Endothelial cell of umbilical vein (primary cell): ENCODE data around the gene TPGS2. TPM values are rescaled to one million over a fixed set of nuclear protein-coding genes. Genes with fewer than 3 reads are reported as not detected.

Experiments
- BruUV-seq: library from RNA; stranded (reverse); fragments of 400-500 nt; replicated peaks from 2 replicates; lab custom pipeline; 2021; lab: Mats Ljungman, UMichigan
- CTCF ChIA-PET: fragments of 300-600, 350-600 bp; sonication (Branson Sonifier 250); formaldehyde crosslinking; loops from one replicate; lab custom pipeline; 2021; ENCODE audit warnings: antibody characterized with exemption, inconsistent platforms; lab: Charles Lee
- POLR2A ChIA-PET: fragments of 300-600, 350-600 bp; sonication (Branson Sonifier 250); formaldehyde crosslinking; loops from one replicate; lab custom pipeline; 2021; ENCODE audit warnings: antibody characterized with exemption, inconsistent platforms; lab: Charles Lee
- DNase-seq: peaks from one replicate; pipeline ENCODE4 v3.0.0-alpha.2; 2011; ENCODE audit warnings: low read depth, low spot score
- FAIRE-seq: peaks from 2 replicates; lab custom pipeline; 2011; peaks lifted over from hg19 to GRCh38; lab: Jason Lieb, UNC
- H2AFZ ChIP-seq: 2 replicates; pipeline ENCODE4 v1.6.0; 2012; ENCODE audit warnings: low read depth, low read length, control low read depth, inconsistent platforms
- H3K27ac ChIP-seq: 2 replicates; pipeline ENCODE4 v1.5.1; 2011; ENCODE audit warnings: low read depth, mild to moderate bottlenecking, control low read depth, low read length, moderate library complexity; ENCODE audit not compliant: insufficient read depth
- H3K27me3 ChIP-seq, 2 experiments: 2 replicates each; pipeline versions ENCODE4 v1.6.0 to v1.6.1; 2011; ENCODE audit warnings: low read length in 2 of 2, mixed read lengths in 1 of 2; ENCODE audit not compliant: control insufficient read depth in 2 of 2, insufficient read depth in 2 of 2
- H3K36me3 ChIP-seq, 2 experiments: 2 replicates in 1 of 2; 3 replicates in 1 of 2; pipeline ENCODE4 v1.5.1; 2011; ENCODE audit warnings: low read length in 2 of 2, mild to moderate bottlenecking in 1 of 2, moderate library complexity in 1 of 2; ENCODE audit not compliant: control insufficient read depth in 2 of 2, insufficient read depth in 2 of 2; ENCODE audit errors: extremely low read depth in 1 of 2
- H3K4me1 ChIP-seq: 3 replicates; pipeline ENCODE4 v1.5.1; 2011; ENCODE audit warnings: mild to moderate bottlenecking, low read length; ENCODE audit not compliant: control insufficient read depth, insufficient read depth; ENCODE audit errors: extremely low read depth
- H3K4me2 ChIP-seq: 2 replicates; pipeline ENCODE4 v1.6.1; 2011; ENCODE audit warnings: low read length, control low read depth, mixed read lengths; ENCODE audit not compliant: insufficient read depth
- H3K4me3 ChIP-seq, 3 experiments: fragments of 200-600 bp in 1 of 3; sonication (generic), shearing (Covaris generic) in 1 of 3; replicated peaks in 1 of 3; 2 replicates each; pipeline ENCODE4 v1.5.1; 2011 to 2016; ENCODE audit warnings: control low read depth in 3 of 3, low read length in 3 of 3, mild to moderate bottlenecking in 2 of 3, inconsistent platforms in 1 of 3, low read depth in 1 of 3, moderate library complexity in 1 of 3; ENCODE audit not compliant: insufficient read depth in 1 of 3
- H3K79me2 ChIP-seq: 2 replicates; pipeline ENCODE4 v1.6.0; 2012; ENCODE audit warnings: low read length, inconsistent platforms; ENCODE audit not compliant: control insufficient read depth, insufficient read depth
- H3K9ac ChIP-seq: replicated peaks from 2 replicates; pipeline ENCODE3; 2011; ENCODE audit warnings: low read length, control low read depth; ENCODE audit not compliant: insufficient read depth; ENCODE audit errors: extremely low read depth
- H3K9me1 ChIP-seq: replicated peaks from 3 replicates; pipeline ENCODE4 v1.6.0; 2011; ENCODE audit warnings: mild to moderate bottlenecking, low read length; ENCODE audit not compliant: control insufficient read depth, insufficient read depth; ENCODE audit errors: extremely low read depth
- H3K9me3 ChIP-seq: replicated peaks from 2 replicates; pipeline ENCODE4 v1.5.1; 2012; ENCODE audit warnings: low read length, inconsistent platforms; ENCODE audit not compliant: control insufficient read depth, insufficient read depth
- H4K20me1 ChIP-seq: replicated peaks from 2 replicates; pipeline ENCODE3; 2011; ENCODE audit warnings: mild to moderate bottlenecking, low read length; ENCODE audit not compliant: control insufficient read depth, insufficient read depth; ENCODE audit errors: extremely low read depth
- EZH2 ChIP-seq: IDR thresholded peaks from 2 replicates; pipeline ENCODE4 v1.6.1; 2012; ENCODE audit warnings: borderline replicate concordance, low read depth, mild to moderate bottlenecking, moderate library complexity, low read length, inconsistent platforms; ENCODE audit not compliant: severe bottlenecking
- FOS ChIP-seq: IDR thresholded peaks from 2 replicates; pipeline ENCODE4 v1.6.1; 2011; ENCODE audit warnings: mild to moderate bottlenecking, low read length, moderate library complexity, borderline replicate concordance; ENCODE audit not compliant: insufficient read depth
- GATA2 ChIP-seq: IDR thresholded peaks from 2 replicates; pipeline ENCODE4 v1.7.0; 2011; ENCODE audit warnings: low read depth, mild to moderate bottlenecking, moderate library complexity, mixed read lengths, low read length; ENCODE audit not compliant: insufficient read length, insufficient read depth
- JUN ChIP-seq: IDR thresholded peaks from 2 replicates; pipeline ENCODE4 v1.6.1; 2011; ENCODE audit warnings: borderline replicate concordance, low read depth; ENCODE audit not compliant: insufficient read length, insufficient read depth
- MYC ChIP-seq: IDR thresholded peaks from one replicate; pipeline ENCODE4 v1.6.1; 2011; ENCODE audit warnings: mild to moderate bottlenecking, low read depth, low read length
- dilution Hi-C: fragments of 300-500 bp; cut with MboI; formaldehyde crosslinking; loops from one replicate; pipeline ENCODE4 v1.15.0; 2019; ENCODE audit warnings: low sequenced_read_pairs; ENCODE audit not compliant: extremely low pct_ligation_motif_present
- intact Hi-C: fragments of 100-400 bp; cut with micrococcal nuclease; formaldehyde crosslinking; loops from one replicate; pipeline ENCODE4 v1.10.0; 2022
- polyA plus RNA-seq, 4 experiments: library from polyadenylated mRNA; depleted of rRNA in 3 of 4; stranded (reverse) in 3 of 4; unstranded in 1 of 4; fragments of >200 nt; gene quantifications; 2 replicates each; pipeline versions ENCODE4 v1.2.1 to v1.2.3, GENCODE V29; 2011 to 2012; ENCODE audit warnings: missing spikeins in 1 of 4
- total RNA-seq: library from RNA; stranded (reverse); gene quantifications from 2 replicates; pipeline ENCODE4 v1.2.3, GENCODE V29; 2021
- TF ChIP-seq, protein P1 (sequence below): IDR thresholded peaks from 2 replicates; pipeline ENCODE4 v1.6.1; 2011; ENCODE audit not compliant: insufficient read depth, insufficient read length

Gene TPGS2
- total and polyA plus RNA-seq, 2 donors (not counting 3 experiments of a cell fraction or from before 2014, with no cell fraction given): 150 to 232 TPM

DNA sequence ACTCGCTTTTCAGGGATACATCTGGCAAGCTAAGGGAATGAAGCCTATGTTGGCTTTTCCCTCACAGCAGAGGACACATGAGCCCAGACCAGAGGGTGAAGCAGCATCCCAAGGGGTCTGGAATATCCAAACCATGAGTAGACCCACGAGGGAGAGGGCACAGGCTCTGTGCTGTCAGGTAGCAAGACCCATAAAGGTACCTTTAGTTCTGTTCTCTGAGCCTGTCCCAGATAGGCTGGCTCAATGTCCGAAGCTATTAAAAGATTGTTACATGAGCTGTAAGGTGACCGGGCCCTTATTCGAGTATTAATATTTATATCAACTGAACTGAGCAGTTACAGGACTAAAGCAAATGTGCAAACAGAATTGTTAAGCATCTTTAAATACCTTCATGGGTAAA lies 52.2 kb downstream of the TPGS2 start:
- Histone ChIP-seq H3K27me3 (no peaks in the 10 kb centered on the region), H3K9ac (no peak overlapping the region), H3K27ac (no peak overlapping the region), H3K9me3 (no peaks in the 10 kb centered on the region), H3K36me3 (peaks cover 0 to 2% of the 10 kb centered on the region in 2 experiments), H3K9me1 (no peaks in the 10 kb centered on the region), H3K4me1 (no peaks in the 10 kb centered on the region), H3K79me2 (no peaks in the 10 kb centered on the region), H2AFZ (no peak overlapping the region), H3K4me3 (no peak overlapping the region), H4K20me1 (no peaks in the 10 kb centered on the region), H3K4me2 (no peak overlapping the region)
- intact Hi-C loops (no loop called here), dilution Hi-C loops (no loop called here)
- no peak for FAIRE-seq
- DNase-seq: no peak
- CTCF ChIA-PET: interaction anchor here (0.6 kb wide), 1 partner anchor 32 kb away, joined by 3 read pairs; no protein-coding TSS in a partner anchor
- POLR2A ChIA-PET: no interaction called here
- BruUV-seq: no TSS peak
- TF ChIP-seq EZH2: no peak
- no peak for TF ChIP-seq JUN
- no peak for TF ChIP-seq GATA2
- no peak for TF ChIP-seq FOS
- TF ChIP-seq MYC: no peak
- TF ChIP-seq, protein P1, sequence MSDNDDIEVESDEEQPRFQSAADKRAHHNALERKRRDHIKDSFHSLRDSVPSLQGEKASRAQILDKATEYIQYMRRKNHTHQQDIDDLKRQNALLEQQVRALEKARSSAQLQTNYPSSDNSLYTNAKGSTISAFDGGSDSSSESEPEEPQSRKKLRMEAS: no peak

DNA sequence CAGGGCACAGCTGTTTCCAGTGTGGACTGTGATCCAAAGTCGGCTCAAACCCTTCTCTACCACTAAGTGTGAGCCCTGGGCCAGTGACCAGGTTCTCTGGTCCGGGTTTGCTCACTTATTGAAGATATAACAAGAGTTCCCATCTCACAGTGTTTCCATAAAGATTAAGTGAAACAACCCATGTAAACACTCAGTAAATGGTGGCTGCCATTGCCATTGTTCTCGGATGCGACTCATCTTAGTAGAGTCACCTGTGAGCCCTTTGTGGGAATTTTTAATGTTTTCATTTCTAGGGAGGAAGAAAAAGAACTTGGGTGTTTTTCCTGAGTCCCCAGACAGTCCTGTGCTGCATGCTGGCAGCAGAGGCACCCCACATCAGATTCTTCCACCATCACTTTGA lies 53.4 kb downstream of the TPGS2 start:
- H3K9me3 ChIP-seq: no peaks in the 10 kb centered on the region
- no peak overlapping the region for H3K27ac ChIP-seq
- dilution Hi-C loops (no loop called here), intact Hi-C loops (no loop called here)
- FAIRE-seq (no peak), DNase-seq (peak; percentile 25)
- H3K4me3 ChIP-seq: no peak overlapping the region
- no peaks in the 10 kb centered on the region for H3K4me1 ChIP-seq
- H3K79me2 ChIP-seq: no peaks in the 10 kb centered on the region
- TF ChIP-seq GATA2 (no peak), FOS (peak; percentile 28)
- TF ChIP-seq, protein P1: no peak
- ChIA-PET POLR2A (no interaction called here), CTCF (no interaction called here)
- no TSS peak for BruUV-seq
- H2AFZ ChIP-seq: no peak overlapping the region
- no peaks in the 10 kb centered on the region for H3K36me3 ChIP-seq
- no peaks in the 10 kb centered on the region for H3K9me1 ChIP-seq
- H3K27me3 ChIP-seq: no peaks in the 10 kb centered on the region
- H4K20me1 ChIP-seq: no peaks in the 10 kb centered on the region
- no peak overlapping the region for H3K4me2 ChIP-seq
- no peak overlapping the region for H3K9ac ChIP-seq
